ENCODE data around the gene SPG11.
"Not testable (repeated sequence)": the region's sequence is repeated elsewhere in the genome, so short reads cannot be mapped to it uniquely, and the experiment has no call there.

SPG11 gene

DNA sequence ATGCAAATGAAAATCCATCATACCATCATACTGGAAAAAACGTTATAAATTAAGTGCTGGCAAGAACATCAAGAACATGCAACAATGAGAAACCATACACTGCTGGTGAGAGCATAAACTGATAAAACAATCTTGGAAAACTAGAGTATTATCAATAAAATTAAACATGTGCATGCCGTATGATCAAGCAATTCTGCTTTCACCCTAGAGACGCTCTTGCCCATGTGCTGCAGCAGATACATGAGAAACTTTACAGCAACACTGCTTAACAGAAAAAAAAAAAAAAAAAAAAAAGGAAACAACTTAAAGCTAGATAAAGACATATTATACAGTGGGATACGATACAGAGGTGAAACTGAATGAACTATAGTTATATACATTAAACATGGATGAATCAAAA lies 21.8 kb downstream of the SPG11 start:
- no peak overlapping the region for H3K27ac ChIP-seq
- no peaks in the 10 kb centered on the region for H3K9me3 ChIP-seq (ENCODE audit: severe bottlenecking)
- peaks cover 20% of the 10 kb centered on the region for H3K36me3 ChIP-seq
- no peak for DNase-seq
- TF ChIP-seq, protein P1, sequence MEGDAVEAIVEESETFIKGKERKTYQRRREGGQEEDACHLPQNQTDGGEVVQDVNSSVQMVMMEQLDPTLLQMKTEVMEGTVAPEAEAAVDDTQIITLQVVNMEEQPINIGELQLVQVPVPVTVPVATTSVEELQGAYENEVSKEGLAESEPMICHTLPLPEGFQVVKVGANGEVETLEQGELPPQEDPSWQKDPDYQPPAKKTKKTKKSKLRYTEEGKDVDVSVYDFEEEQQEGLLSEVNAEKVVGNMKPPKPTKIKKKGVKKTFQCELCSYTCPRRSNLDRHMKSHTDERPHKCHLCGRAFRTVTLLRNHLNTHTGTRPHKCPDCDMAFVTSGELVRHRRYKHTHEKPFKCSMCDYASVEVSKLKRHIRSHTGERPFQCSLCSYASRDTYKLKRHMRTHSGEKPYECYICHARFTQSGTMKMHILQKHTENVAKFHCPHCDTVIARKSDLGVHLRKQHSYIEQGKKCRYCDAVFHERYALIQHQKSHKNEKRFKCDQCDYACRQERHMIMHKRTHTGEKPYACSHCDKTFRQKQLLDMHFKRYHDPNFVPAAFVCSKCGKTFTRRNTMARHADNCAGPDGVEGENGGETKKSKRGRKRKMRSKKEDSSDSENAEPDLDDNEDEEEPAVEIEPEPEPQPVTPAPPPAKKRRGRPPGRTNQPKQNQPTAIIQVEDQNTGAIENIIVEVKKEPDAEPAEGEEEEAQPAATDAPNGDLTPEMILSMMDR (IDR thresholded peaks at IDR 0.05; ENCODE audit: low read depth, low read length), result no peak
- H3K27me3 ChIP-seq (ENCODE audit: insufficient read depth, low read depth, severe bottlenecking), result no peaks in the 10 kb centered on the region
- no peak overlapping the region for H3K4me3 ChIP-seq (ENCODE audit: low read depth, low read length)

DNA sequence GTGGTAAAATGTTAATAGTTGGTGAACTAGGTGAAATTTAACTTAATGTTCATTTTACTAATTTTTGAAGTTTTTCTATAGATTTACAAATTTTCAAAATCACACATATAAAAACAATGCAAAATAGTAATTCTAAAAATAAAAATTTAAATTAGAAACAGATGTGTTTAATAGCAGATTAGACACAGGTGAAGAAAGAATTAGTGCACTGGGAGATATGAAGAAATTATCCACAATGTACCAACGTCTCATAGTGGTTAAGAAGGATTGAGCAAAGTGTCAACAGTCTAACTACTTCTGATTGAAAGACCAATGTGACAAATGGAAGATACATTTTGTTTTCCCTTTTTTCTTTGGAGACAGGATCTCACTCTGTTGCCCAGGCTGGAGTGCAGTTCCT lies 26.5 kb downstream of the SPG11 start:
- Histone ChIP-seq H3K27ac (no peak overlapping the region), H3K36me3 (peaks cover 13% of the 10 kb centered on the region), H3K9me3 (ENCODE audit: severe bottlenecking) (no peaks in the 10 kb centered on the region), H3K27me3 (ENCODE audit: insufficient read depth, low read depth, severe bottlenecking) (no peaks in the 10 kb centered on the region), H3K4me3 (ENCODE audit: low read depth, low read length) (no peak overlapping the region)
- TF ChIP-seq, protein P1 (IDR thresholded peaks at IDR 0.05; ENCODE audit: low read depth, low read length), result no peak
- DNase-seq, result no peak

DNA sequence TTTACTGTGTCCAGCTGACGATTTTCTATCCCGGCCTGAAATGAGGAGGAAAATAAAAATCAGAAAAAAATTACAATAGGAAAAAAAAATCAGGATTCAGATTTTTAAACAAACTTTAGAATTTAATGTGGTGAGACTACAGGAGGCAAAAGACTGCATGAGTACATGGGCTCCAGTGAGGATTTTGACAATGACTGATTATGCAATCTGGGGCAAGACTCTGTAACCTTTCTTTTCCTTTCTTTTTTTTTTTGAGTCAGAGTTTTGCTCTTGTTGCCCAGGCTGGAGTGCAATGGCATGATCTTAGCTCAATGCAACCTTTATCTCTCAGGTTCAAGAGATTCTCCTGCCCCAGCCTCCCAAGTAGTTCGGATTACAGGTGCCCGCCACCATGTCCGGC lies 29.9 kb downstream of the SPG11 start:
- Histone ChIP-seq H3K9me3 (ENCODE audit: severe bottlenecking) (no peaks in the 10 kb centered on the region), H3K27me3 (ENCODE audit: insufficient read depth, low read depth, severe bottlenecking) (no peaks in the 10 kb centered on the region), H3K4me3 (ENCODE audit: low read depth, low read length) (no peak overlapping the region), H3K36me3 (peaks cover 11% of the 10 kb centered on the region), H3K27ac (no peak overlapping the region)
- TF ChIP-seq, protein P1 (IDR thresholded peaks at IDR 0.05; ENCODE audit: low read depth, low read length), result no peak
- no peak for DNase-seq

DNA sequence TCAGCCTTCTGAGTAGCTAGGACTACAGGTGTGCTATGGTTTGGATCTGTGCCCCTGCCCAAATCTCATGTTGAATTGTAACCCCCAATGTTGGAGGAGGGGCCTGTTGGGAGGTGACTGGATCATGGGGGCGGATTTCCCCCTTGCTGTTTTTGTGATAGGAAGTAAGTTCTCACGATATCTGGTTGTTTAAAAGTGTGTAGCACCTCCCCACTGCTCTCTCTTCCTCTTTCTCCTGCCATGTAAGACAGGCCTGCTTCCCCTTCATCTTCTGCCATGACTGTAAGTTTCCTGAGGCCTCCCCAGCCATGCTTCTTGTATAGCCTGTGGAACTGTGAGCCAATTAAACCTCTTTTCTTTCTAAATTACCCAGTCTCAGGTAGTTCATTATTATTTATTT lies 38.2 kb downstream of the SPG11 start:
- not testable (repeated sequence) for DNase-seq; H3K4me3 ChIP-seq (ENCODE audit: low read depth, low read length); H3K27me3 ChIP-seq (ENCODE audit: insufficient read depth, low read depth, severe bottlenecking); H3K9me3 ChIP-seq (ENCODE audit: severe bottlenecking); H3K27ac ChIP-seq
- peaks cover 14% of the 10 kb centered on the region for H3K36me3 ChIP-seq

DNA sequence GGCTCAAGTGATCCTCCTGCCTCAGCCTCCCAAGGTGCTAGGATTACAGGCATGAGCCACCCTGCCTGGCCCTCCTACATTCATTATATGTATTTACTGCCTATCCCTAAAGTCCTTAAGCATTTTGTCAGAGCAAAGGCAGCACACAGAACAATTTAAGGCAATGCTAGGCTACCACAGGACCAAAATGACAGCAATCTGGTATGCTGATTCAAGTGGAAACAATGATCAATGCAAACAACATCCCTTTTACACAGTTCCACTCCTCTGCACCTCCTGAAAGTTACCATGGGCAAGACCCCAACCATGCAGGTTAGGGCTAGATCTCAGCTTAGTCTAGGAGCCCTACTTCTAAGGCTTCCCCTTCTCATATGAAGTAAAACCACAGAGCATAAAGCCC lies 40.3 kb downstream of the SPG11 start:
- H3K27me3 ChIP-seq (ENCODE audit: insufficient read depth, low read depth, severe bottlenecking), result no peaks in the 10 kb centered on the region
- no peak overlapping the region for H3K4me3 ChIP-seq (ENCODE audit: low read depth, low read length)
- no peak for DNase-seq
- TF ChIP-seq, protein P1 (IDR thresholded peaks at IDR 0.05; ENCODE audit: low read depth, low read length), result no peak
- no peak overlapping the region for H3K27ac ChIP-seq
- peaks cover 8% of the 10 kb centered on the region for H3K36me3 ChIP-seq
- H3K9me3 ChIP-seq (ENCODE audit: severe bottlenecking), result no peaks in the 10 kb centered on the region

DNA sequence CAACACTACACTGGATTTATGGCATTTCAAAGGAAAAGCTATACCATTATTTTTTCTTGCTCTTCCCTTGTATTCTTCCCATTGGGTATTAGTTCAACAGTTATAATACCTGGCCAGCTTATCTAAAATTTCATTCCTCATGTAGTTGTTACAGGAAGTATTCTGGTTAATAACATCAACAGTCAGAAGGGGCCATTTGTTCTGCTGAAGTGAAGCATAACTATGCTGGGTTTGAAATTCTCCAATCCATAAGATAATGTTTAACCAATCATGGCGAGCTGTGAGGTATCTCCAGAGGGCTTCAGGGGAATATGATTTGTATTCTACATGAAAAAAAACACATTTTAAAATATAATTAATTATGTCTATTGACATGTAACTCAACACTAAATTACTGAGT lies 43.4 kb downstream of the SPG11 start:
- peaks cover 10% of the 10 kb centered on the region for H3K36me3 ChIP-seq
- no peak overlapping the region for H3K4me3 ChIP-seq (ENCODE audit: low read depth, low read length)
- no peaks in the 10 kb centered on the region for H3K9me3 ChIP-seq (ENCODE audit: severe bottlenecking)
- no peaks in the 10 kb centered on the region for H3K27me3 ChIP-seq (ENCODE audit: insufficient read depth, low read depth, severe bottlenecking)
- TF ChIP-seq, protein P1 (IDR thresholded peaks at IDR 0.05; ENCODE audit: low read depth, low read length), result no peak
- no peak for DNase-seq
- H3K27ac ChIP-seq, result no peak overlapping the region

Measured in WERI-Rb-1 (cell line).